NCI-H345 treated with DMSO at 0.1 percent for 48 hours (cell line): ENCODE data around the gene MPC1L.

Source experiments
- DNase-seq: peaks from one replicate; lab custom pipeline; 2025; ENCODE audit not compliant: unreplicated experiment; lab: John Stamatoyannopoulos, UW

Gene MPC1L

DNA sequence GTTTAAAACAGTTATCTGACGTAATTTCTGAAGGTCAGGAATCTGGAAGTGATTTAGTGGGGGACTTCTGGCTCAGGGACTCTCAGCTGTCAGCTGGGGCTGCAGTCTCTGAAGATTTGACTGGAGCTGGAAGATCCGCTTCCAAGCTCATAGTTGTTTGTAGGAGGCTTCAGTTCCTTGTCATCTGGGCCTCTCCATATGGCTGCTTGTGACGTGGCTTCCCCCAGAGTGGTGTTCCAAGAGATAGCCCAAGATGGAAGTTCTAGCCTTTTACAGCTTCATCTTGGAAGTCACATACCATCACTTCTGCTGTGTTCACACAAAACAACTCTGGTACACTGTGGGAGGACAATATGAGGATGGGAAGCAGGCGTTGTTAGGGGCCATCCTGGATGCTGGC lies 2.1 kb downstream of the MPC1L start:
- no peak for DNase-seq

DNA sequence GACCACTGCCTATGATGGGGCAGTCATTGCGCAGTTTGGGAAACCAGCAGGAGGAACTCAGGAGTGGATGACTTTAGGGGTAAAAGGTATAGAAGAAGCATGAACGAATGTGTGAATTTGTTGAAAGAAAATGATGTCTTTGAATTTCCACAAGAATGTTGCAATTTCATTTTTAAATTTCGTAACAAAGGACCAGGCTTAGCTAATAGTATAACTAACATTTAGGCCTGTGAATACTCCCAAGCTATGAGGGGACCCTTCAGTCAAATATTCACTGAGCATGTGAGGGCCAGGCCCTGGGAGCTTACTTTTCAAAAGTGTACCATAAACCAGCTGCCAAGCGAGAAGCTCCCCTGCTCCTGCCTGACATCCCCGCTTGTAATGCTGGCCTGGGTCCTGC lies 5.3 kb downstream of the MPC1L start:
- DNase-seq = no peak

- no peak for DNase-seq
Measured at GRCh38 chrX:40632199-40632598, 9.0 kb downstream of the MPC1L start.

DNA sequence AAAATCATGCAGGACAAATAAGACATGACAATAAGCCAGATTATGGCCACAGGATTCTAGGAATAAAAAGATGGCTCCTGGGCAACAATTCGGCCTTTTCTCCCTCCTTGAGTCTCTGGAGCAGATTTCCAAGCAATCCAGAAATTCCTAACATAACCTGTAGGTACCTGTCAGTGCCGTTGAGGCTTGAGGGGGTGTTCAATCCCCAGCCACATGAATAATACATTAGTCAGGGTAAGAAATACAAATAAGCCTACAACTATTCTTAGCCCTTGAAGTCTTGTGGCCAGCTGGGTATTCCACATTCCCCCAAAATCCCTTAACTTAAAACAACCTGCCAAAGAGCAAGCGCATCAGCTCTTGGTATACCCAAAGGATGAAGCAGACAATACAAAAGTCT lies 14.5 kb downstream of the MPC1L start:
- DNase-seq = no peak

- no peak for DNase-seq
Measured at GRCh38 chrX:40644176-40644575, 20.9 kb downstream of the MPC1L start.

DNA sequence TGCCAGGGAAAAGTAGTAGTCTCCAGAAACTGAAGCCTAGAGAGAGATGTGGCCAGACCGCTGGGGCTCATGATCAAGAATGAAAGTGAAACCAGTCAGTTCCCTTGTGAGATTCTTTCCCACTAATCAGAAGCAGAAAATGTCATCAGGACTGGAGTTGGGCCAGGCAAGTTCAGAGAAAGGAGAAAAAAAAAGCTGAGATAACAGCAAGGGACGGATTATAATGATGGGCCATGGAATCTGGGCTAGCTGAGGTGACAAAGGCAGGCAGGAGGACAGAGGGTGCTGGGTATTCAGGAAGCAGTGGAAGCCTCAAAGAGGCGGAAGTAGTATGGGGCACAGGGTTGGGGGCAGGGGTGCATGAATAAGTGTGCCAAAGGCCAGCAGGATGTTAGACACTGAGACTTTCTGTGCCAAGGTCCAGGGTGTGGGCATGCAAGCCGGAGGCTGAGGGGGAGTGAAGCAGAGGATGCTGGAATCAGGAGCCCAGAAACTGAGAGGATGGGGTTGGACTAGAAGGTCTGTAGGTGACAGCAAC lies 21.7 kb downstream of the MPC1L start:
- no peak for DNase-seq

DNA sequence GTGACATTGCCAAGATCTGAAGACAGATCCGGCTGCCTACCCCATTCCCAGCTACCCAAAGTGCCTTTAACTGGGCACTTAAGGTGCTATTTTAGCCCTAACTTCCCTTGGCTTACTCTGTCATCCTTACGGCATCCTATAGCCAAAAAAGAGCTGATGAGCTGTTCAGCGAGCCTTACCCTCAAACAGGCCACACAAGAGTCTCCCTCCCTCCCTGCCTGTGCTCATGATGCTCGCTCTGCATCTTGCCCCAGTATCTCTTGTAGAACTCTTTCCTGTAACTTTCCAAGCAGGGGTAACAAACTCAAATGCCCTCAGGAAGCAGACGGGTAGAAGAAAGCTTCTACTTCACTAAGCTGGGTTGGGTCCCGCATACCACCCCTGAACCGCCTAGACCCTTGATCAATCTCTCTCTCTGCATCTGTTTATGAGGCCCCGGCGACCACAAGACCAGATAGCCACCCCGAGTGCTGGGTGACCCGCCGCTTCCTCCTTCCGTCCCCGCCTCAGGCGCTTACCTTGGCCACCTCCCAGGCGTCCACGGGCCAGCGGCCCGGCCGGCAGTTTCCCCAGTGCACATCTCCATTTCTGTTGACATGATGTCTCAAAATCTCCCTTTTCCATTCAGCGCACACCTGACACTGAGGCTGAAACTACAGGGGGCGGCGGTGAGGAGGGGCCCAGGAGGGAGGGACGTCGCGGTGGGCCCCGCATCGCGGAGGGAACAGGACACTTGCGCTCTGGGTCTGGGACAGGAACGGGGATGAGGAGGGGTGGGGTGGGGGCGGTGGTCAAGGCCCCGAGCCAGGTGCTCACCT lies 23.5 kb downstream of the MPC1L start:
- no peak for DNase-seq

DNA sequence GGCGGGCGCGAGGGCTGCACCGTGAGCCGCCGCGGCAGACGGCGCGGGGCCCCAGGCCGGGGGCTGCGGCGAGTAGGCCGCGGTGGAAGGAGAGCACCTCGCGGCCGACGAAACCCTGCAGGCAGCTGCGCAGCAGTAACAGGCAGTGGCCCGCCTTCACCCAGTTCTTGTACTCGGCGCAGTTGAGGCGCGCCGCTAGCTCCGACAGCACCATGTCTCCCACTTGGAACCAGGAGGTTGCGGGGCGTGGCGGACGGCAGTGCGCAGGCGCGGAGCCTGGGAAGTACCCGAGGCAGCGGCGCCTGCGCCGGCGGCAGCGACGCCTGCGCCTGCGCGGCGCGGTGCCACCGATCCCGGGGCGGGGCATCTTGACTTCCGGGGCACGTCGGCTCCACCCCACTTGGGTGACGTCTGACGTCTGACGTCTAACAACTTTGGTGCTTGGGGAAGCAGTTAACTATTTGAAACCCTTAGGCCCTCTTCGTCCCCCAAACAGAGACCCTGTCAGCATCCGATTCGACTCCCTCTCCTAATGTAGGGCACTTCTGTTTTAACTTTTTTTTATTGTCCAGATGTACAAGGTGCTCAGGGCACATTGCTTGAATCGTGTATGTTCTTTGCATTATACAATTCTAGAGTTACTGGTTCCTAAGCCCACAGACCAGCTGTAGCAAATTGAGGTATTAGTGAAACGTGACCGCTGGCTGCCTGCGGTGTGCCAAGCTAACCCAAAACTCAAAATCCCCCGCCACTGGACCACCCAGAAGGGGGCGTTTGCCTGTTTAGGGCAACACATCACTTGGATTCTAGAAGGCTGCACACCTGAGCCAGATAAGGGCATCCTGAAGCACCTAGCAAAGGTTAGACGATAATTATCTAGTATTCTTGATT lies 24.3 kb downstream of the MPC1L start, which contains the start of gene CXorf38:
Gene CXorf38, minus strand, starts transcription at position 255 of the 891 bp plus-strand sequence. Its CDS starts 41 bp downstream, at position 214.
- DNase-seq = peak; percentile 62

DNA sequence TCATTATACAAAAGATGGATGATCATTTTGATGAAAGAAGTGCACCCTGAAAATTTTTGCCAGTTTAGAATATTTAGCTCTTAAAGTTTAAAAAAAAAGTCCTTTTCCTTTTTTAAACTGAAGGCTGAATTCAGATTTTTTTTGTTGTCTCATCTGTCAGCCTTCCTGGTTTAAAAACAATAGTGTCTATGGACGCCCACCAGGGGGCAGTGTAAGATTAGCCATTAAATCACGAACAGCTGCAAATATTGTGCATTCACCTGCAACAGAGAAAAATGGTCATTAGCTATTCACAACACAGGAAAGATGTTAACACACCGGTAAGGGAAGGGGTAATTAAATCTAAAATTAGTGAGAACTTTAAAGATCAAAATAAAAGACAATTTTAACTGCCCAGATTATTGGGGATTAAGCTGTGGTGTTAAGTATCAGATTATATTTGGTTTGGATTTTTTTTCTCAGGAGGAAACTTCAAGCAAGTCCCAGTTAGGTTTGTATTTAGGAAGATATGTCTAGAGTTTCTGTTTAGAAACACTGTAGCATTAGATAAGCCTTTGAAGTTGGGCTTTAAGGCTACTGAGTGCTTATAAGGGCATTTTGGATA lies 28.5 kb downstream of the MPC1L start:
- peak; percentile 25 for DNase-seq

DNA sequence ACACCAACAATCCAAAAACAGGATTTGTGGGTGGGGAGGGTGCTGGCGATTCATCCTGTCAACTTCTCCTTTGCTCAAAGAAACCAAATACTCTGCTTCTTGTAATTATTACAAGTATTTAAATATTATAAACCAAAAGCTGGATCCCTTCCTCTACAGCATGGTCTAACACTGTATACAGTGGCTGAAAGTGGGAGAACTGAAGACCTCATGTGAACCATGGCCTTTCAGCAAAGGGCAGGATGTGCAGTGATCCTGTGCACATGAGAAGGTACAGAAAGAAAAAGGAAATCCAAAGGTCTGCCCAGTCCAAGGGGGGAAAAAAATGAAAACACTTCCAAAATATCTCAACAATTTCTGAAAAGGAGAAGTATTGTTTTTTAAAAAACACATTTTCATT lies 29.4 kb downstream of the MPC1L start:
- no peak for DNase-seq

- no peak for DNase-seq
Measured at GRCh38 chrX:40653535-40653934, 30.3 kb downstream of the MPC1L start.

DNA sequence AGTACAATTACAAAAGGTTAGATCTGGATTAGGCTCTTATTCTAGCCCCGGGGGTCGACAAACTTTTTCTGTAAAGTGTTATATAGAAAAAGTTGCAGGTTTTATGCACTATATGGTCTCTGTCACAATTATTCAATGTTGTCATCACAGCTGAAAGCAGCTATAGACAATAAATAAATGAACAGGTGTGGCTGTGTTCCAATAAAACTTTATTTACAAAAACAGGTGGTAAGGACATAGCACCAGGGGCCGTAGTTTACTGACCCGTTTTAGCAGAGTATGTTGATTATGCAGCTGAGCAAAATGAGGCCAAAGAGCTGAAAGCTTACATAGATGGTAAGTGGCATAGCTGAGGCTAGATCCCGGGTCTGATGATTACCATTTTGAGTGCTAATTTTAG lies 37.2 kb downstream of the MPC1L start:
- DNase-seq = no peak

DNA sequence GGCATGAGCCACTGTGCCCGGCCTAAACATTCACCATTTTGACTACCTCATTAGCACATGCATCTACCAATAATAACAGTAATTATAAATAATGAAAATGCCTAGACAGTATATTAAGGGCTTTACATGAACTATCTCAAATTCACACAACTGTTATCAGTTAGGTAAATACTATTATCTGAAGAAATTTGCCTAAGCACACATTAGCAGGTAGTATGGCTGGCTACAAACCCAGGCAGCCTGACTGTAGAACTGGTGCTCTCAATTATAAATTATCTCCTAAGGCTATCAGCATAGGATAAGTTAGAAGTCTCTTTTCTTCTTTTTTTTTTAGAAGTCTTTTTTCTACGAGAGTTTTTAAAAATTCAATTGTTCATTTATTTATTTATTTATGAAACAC lies 38.3 kb downstream of the MPC1L start:
- DNase-seq = no peak

- DNase-seq = no peak
Measured at GRCh38 chrX:40663078-40663740, 40.0 kb downstream of the MPC1L start.

- DNase-seq = no peak
Measured at GRCh38 chrX:40663880-40664630, 40.8 kb downstream of the MPC1L start.

- no peak for DNase-seq
Measured at GRCh38 chrX:40671126-40671525, 47.9 kb downstream of the MPC1L start.
